GM10248 (cell line): ENCODE measurements around the gene GAREM1.

Experiments
- CTCF ChIA-PET: fragments of 300-600 bp; sonication (Branson Sonifier 250); formaldehyde crosslinking; extraction: SDS; loops from one replicate; lab custom pipeline; 2021; ENCODE audit warnings: antibody characterized with exemption; lab: Yijun Ruan, JAX
- POLR2A ChIA-PET: fragments of 350-650 bp; sonication (Branson Sonifier 250); formaldehyde crosslinking; extraction: SDS; loops from one replicate; lab custom pipeline; 2020; ENCODE audit warnings: antibody characterized with exemption; lab: Yijun Ruan, JAX
- DNase-seq: peaks from one replicate; pipeline ENCODE4 v3.0.0; 2012; ENCODE audit errors: extremely low spot score
- CTCF ChIP-seq: IDR thresholded peaks from 2 replicates; pipeline ENCODE4 v1.5.1; 2012; ENCODE audit warnings: mild to moderate bottlenecking, low read depth; ENCODE audit errors: extremely low read depth, missing control alignments, control extremely low read depth

The GAREM1 gene

DNA sequence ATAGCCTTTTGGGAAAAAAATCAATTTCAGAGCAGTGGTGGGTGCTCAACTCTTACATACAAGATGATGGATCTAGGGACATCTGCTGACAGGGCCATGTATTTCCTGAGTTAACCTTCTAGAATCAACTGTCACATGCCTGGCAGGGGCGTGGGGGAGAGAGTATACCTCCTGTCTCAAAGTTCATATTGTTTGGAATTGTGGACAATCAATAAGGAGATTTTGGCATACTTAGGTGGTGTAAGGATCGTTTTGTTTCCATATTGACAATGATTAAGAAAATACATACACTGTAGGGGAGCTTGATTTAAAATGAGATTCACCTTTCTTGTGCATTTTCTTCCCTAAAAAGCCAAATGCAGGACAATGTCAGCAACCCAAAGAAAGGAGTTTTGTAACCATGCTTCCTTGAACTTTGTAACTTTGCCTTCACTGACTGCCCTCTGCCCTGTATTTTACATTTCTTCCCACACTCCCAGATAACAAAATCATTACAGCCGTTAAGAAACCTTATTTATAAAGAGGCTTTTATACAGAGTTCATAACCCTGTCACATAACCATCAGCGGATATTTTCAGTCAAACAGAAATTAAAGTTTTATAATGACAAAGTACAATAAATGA lies 192.4 kb downstream of the GAREM1 start:
- TF ChIP-seq CTCF, result no peak
- DNase-seq, result no peak
- POLR2A ChIA-PET, result no interaction called here
- CTCF ChIA-PET, result interaction anchor here (1.4 to 2.7 kb wide), 4 partner anchors 11 to 271 kb away, joined by 3 to 10 read pairs (median 5); partner anchors contain the start of gene GAREM1

DNA sequence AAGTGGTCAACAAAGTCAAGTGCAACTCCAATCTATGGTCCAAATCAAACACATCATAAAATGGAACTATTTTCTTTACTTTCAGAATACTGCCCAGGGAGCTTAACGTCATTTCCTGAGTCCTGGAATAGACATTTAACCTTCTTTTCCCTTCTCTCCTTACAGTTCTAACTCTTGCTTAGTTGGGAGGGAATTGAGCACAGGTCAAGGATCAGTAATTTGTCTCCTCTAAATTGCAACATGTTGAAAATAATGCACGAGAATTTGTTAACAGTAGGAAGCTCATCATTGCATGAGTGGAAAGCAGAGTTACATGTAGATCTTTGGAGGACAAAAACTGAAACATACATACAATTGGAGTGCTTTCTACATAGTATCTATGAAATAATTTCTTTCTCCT lies 193.1 kb downstream of the GAREM1 start:
- CTCF ChIA-PET, result interaction anchor here (0.6 to 2.7 kb wide), 6 partner anchors 12 to 320 kb away, joined by 3 to 10 read pairs (median 4); partner anchors contain the start of gene GAREM1
- POLR2A ChIA-PET, result no interaction called here
- no peak for DNase-seq

DNA sequence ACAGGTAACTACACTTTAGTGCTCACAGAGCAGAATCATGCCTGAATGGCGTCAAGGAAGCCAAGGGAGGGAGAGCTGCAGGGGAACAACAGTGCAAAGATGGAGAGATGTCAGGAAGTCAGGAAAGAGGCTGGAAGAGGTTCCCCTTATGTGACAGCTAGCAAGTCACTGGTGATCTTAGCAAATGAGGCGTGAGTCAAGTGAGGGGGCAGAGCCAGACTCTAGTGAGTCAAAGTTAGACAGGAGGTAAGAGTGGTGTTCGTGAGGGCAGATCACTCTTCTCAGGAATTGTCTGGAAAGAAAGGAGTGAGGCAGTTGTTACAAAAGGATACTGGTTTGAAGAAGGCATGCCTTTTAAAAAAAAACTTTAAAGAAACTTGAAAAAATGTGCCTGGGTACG lies 193.8 kb downstream of the GAREM1 start:
- TF ChIP-seq CTCF, result no peak
- ChIA-PET POLR2A (no interaction called here), CTCF (interaction anchor here (0.6 to 2.7 kb wide), 6 partner anchors 12 to 321 kb away, joined by 3 to 10 read pairs (median 4); partner anchors contain the start of gene GAREM1)
- no peak for DNase-seq

More for the DNA sequence above, 193.1 kb downstream of the GAREM1 start:
- TF ChIP-seq CTCF, result no peak

DNA sequence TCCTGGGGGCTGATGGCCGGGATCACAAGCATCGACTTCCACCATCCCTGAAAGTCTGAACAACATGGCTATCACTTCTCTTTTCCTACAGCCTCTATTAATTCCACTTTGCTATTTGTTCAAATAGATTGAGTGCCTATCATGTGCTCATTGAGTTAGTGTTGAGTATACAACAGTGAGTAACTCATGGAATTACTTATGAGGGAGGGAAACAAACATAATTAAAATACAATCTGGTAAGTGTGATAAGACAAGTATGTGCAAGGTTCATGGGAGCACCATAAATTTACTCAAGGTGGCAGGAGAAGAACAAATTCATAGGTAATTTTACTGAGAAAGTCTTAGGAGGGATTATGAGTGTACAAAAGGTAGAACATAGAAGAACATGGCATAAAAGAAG lies 194.4 kb downstream of the GAREM1 start:
- CTCF ChIA-PET, result interaction anchor here (1.8 to 2.7 kb wide), 2 partner anchors 13 to 119 kb away, joined by 4 to 10 read pairs; no protein-coding TSS in a partner anchor

DNA sequence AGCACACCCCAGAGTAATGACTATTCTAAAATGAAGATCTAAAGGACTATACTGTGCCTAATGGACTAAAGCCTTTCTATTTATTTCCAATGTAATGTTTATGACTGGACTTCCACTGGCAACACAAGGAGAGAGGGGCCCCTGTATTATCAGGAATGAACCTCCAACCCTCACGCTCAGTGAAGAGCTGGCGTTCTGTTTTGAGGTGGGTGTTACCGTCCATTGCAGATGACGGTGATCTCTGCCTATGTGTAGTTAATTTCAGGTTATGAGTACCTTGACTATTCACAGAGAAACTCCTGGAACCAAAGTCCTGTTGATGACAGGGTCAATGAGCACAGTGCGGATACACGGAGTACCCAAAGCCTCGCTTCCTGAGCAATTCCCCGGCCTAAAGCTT lies 195.5 kb downstream of the GAREM1 start:
- CTCF ChIA-PET, result interaction anchor here (2.7 kb wide), 1 partner anchor 14 kb away, joined by 10 read pairs; no protein-coding TSS in a partner anchor
- TF ChIP-seq CTCF, result no peak
- DNase-seq, result no peak
- POLR2A ChIA-PET, result no interaction called here

More for the DNA sequence above, 194.4 kb downstream of the GAREM1 start:
- POLR2A ChIA-PET, result no interaction called here
- no peak for TF ChIP-seq CTCF
- no peak for DNase-seq

DNA sequence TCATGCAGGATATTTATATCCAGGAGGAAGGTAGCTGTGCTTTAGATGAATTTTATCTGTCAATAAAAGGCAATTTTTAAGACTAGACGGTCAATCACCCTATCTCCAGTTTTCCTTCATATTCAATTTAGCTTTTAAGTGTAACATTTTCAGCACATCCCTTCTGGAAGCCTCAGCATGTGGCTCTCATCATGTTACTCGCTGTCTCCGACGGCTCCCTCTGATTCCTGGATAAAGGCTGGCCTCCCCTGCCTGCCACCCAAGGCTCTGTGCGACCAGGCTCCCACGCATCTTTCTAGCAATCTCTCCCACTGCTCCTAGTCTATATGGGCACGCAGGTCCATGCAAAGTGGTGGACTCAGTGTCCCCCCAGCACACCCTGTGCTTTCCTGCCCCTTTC lies 196.4 kb downstream of the GAREM1 start:
- no peak for DNase-seq
- ChIA-PET POLR2A (interaction anchor here (0.7 kb wide), 1 partner anchor 35 kb away, joined by 4 read pairs; no protein-coding TSS in a partner anchor), CTCF (interaction anchor here (1.6 kb wide), 1 partner anchor 15 kb away, joined by 3 read pairs; no protein-coding TSS in a partner anchor)
- TF ChIP-seq CTCF, result no peak
